ENCODE data around the gene EXOSC5. TPM values are rescaled to one million over a fixed set of nuclear protein-coding genes. Genes with fewer than 3 reads are reported as not detected.

Gene EXOSC5
- total and polyA plus RNA-seq, 8 donors = 10.7 to 33.7 (median 14.5) TPM

DNA sequence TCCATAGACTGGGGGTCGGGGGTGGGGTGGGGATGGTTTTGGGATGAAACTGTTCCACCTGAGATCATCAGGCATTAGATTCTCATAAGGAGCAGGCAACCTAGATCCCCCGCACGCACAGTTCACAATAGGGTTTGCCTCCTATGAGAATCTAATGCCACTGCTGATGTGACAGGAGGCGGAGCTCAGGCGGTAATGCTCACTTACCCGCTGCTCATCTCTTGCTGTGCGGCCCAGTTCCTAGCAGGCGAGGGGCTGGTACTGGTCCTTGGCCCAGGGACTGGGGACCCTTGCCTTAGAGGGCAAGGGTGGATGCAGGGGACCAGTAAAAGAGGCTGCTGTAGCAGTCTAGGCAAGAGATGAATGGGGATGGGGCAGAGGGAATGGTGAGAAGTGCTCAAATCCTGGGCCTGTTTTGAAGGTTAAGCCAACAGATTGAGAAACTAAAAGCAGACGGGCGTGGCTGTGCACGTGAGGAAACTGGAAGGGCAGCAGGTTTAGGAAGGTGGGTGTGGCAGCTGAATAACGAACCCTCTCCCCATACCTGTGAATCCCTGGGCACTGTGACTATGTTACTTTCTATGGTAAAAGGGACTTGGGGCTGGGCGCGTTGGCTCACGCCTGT, 44.3 kb upstream of the EXOSC5 start:
- Histone ChIP-seq H3K27me3 (no peaks in the 10 kb centered on the region), H3K4me1 (peaks cover 0 to 6% (median 4%) of the 10 kb centered on the region in 3 donors), H3K4me3 (no peak overlapping the region), H3K36me3 (no peaks in the 10 kb centered on the region), H3K9me3 (no peaks in the 10 kb centered on the region), H3K27ac (no peak overlapping the region)
- WGBS, 2 donors = 62 to 66% methylated on average over 15 of the region's 15 CpGs
- intact Hi-C loops (cut with DNase I) = loop anchor here in 2 of 3 donors (10.0 kb wide), 2 partner anchors 107 to 133 kb away; partner anchors contain the start of gene CEACAM21 (in 1 of the 2)
- no peak for ATAC-seq
- peak in 1 of 6 donors; percentile 10 for DNase-seq
- no peak for FAIRE-seq
- TF ChIP-seq, protein P1, sequence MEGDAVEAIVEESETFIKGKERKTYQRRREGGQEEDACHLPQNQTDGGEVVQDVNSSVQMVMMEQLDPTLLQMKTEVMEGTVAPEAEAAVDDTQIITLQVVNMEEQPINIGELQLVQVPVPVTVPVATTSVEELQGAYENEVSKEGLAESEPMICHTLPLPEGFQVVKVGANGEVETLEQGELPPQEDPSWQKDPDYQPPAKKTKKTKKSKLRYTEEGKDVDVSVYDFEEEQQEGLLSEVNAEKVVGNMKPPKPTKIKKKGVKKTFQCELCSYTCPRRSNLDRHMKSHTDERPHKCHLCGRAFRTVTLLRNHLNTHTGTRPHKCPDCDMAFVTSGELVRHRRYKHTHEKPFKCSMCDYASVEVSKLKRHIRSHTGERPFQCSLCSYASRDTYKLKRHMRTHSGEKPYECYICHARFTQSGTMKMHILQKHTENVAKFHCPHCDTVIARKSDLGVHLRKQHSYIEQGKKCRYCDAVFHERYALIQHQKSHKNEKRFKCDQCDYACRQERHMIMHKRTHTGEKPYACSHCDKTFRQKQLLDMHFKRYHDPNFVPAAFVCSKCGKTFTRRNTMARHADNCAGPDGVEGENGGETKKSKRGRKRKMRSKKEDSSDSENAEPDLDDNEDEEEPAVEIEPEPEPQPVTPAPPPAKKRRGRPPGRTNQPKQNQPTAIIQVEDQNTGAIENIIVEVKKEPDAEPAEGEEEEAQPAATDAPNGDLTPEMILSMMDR (IDR thresholded peaks at IDR 0.05) = no peak

DNA sequence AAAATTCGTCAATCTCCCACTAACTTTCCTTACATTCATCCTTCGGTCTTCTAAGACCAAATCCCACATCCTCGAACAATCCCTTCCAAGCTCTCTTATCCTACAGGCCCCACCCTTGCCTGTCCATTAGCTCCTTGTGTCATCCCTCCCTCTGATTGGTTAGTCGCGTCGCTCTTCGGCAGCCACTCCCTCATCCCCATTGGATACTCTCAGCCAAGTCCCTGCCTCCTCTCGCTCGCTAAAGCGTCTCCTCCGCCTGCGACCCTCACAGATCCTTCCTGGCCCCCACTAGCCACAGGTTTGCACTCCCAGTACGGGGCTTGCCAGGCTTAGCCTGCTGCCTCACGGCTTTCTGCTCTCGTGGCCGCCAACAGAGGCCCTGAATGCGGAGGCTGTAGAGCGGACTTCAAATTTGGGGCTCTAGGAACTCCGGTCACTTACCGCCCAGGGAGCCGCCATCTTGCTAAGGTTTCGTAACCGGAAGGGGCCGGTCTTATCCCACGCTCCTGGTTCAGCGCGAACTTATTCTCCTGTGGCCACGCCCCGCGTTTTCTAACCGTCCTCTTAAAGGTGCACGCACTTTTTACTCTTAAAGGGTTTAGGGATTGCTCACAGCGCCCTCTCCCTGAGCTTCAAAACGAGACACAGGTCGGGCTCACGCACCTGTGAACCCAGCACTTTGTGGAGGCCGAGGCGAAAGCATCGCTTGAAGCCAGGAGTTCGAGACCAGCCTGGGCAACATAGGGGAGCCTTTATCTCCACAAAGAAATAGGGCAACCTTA, 42.5 kb upstream of the EXOSC5 start, which contains the start of gene DMAC2:
TSS of gene DMAC2 (minus strand) at position 472 of the 782 bp plus-strand sequence. CDS start at position 459, 13 bp downstream.
- FAIRE-seq = peak; percentile 90
- no peaks in the 10 kb centered on the region for H3K9me3 ChIP-seq
- 0% methylated on average over 40 of the region's 40 CpGs for WGBS, 2 donors

DNA sequence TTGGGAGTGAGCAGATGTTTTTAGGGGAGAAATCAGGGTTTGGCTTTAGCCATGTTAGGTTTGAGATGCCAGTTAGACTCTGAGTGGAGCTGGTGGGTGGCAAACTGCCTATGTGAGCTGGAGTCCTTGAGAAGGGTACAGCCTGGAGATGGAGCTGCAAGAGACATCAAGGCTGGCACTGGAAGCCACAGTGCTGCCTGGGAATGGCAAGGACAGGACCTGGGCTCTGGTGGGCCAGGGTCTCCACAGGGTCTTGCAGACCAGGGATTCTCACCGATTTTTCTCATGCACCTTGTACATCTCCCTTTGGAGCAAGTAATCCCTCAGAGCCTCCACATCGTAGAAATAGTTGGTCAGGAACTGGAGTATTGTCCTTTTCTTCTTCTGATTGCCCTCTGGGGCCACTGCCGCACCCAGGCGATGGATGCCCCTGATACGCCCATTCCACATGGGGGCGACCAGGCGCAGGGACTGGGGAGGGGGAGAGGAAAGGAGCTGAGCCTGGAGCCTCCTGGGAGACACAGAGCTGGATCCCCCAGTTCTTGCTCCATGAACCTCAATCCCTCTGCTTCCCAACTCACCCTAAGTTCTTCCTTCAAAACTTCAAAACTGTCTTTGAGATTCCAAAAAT, 40.9 kb upstream of the EXOSC5 start:
- H3K36me3 ChIP-seq = no peaks in the 10 kb centered on the region
- TF ChIP-seq, protein P1 (IDR thresholded peaks at IDR 0.05) = no peak
- FAIRE-seq (no peak), DNase-seq (peak in 1 of 6 donors; percentile 49), ATAC-seq (no peak)
- intact Hi-C loops (cut with DNase I) = no loop called here
- no peaks in the 10 kb centered on the region for H3K27me3 ChIP-seq
- H3K9me3 ChIP-seq = no peaks in the 10 kb centered on the region
- no peak overlapping the region for H3K27ac ChIP-seq
- peaks cover 0 to 6% (median 4%) of the 10 kb centered on the region in 3 donors for H3K4me1 ChIP-seq
- 89 to 97% methylated on average over 5 to 7 of the region's 7 CpGs for WGBS, 2 donors
- H3K4me3 ChIP-seq = no peak overlapping the region

More for the DNA sequence above, 42.5 kb upstream of the EXOSC5 start, which contains the start of gene DMAC2:
- Histone ChIP-seq H3K27me3 (no peaks in the 10 kb centered on the region), H3K4me1 (peaks cover 0 to 6% (median 4%) of the 10 kb centered on the region in 3 donors), H3K27ac (peak within 1 kb of the TSS; percentile 75 to 92 (median 84)), H3K36me3 (no peaks in the 10 kb centered on the region), H3K4me3 (peak within 1 kb of the TSS; percentile 62 to 95 (median 84))
- TF ChIP-seq, protein P1 (IDR thresholded peaks at IDR 0.05) = peak in 2 of 4 donors; percentile 18 to 28
- peak; percentile 97 to 99 (median 98) for ATAC-seq
- intact Hi-C loops (cut with DNase I) = loop anchor here in 2 of 3 donors (10.0 kb wide), 2 partner anchors 105 to 135 kb away; partner anchors contain the start of gene CEACAM21 (in 1 of the 2)
- peak; percentile 91 to 97 (median 96) for DNase-seq

DNA sequence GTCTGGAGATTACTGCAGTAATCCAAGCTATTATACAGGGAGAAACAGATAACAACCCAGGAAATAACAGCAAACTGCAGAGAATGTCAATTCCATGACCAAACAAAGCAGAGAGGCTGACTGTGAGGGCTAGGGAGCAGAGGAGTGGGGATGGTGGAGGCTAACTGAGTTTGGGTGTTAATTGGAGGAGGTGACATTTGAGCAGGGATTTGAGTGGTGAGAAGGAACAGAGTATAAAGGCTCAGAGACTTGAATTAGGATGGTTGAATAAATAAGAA, 39.5 kb upstream of the EXOSC5 start:
- Histone ChIP-seq H3K4me1 (peaks cover 0 to 6% (median 4%) of the 10 kb centered on the region in 3 donors), H3K9me3 (no peaks in the 10 kb centered on the region), H3K27ac (no peak overlapping the region), H3K4me3 (no peak overlapping the region), H3K27me3 (no peaks in the 10 kb centered on the region), H3K36me3 (no peaks in the 10 kb centered on the region)
- TF ChIP-seq, protein P1 (IDR thresholded peaks at IDR 0.05) = no peak
- DNase-seq (no peak), ATAC-seq (no peak), FAIRE-seq (no peak)
- intact Hi-C loops (cut with DNase I) = no loop called here

Measured in pancreas (tissue), 10 donors.